GM21576 (cell line): Measurements from ENCODE around the gene SYNRG.

Source experiments
- ATAC-seq: cut with Tn5 transposase; IDR thresholded peaks from one replicate; pipeline ENCODE4 v1.9.1; 2021; ENCODE audit warnings: mild to moderate bottlenecking, moderate library complexity; ENCODE audit not compliant: unreplicated experiment

The SYNRG gene

DNA sequence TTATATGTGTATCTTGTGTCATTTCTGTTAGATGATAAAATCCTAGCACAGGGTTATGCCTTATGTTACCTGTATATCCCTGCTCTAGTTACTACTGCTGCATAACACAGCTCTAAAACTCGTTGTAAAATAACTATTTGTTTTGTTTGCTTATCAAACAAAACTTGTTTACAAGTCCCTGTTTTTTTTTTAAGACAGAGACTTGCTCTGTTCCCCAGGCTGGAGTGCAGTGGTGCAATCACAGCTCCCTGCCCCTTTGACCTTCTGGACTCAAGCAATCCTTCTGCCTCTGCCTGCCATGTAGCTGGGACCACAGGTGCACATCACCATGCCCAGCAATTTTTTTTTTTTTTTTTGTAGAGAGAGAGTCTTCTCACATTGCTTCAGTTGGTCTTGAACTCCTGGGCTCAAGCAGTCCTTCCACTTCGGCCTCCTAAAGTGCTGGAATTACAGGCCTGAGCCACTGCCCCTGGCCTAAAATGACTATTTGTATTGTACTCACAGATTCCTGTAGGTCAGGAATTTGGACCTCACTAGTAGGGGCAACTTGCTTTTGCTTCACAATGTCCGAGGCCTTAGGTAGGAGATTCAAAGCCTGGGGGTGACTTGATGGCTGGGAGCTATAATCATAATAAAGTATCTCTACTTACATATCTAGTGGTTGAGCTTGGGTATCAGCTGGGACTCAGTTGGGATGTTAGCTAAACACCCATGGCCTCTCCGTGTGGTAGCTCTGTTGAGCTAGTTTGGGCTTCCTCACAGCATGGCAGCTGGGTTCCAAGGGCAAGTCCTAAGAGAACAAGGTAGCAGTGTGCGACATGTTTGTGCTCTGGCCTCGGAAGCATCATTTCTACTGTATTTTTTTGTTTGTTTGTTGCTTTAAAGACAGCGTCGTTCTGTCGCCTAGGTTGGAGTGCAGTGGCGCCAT lies 106.9 kb downstream of the SYNRG start:
- no peak for ATAC-seq

DNA sequence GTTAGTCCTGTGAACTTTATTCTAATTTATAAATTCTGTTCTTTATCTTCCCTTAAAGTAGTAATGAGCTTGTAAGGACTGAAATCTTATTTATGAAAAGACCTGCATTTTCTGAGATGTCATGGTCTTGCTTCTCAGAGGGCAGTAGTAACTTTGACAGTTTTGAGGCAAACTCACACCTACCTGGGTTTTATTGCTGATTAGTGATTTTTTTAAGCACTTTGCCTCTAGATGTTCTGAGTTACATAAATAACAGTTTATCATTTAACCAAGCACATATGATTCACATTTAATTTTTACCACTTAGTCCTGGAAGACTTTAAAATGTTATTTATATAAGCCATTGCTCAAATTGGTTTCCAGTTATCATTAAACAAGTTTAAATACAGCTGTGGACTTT lies 108.8 kb downstream of the SYNRG start:
- ATAC-seq, result no peak

DNA sequence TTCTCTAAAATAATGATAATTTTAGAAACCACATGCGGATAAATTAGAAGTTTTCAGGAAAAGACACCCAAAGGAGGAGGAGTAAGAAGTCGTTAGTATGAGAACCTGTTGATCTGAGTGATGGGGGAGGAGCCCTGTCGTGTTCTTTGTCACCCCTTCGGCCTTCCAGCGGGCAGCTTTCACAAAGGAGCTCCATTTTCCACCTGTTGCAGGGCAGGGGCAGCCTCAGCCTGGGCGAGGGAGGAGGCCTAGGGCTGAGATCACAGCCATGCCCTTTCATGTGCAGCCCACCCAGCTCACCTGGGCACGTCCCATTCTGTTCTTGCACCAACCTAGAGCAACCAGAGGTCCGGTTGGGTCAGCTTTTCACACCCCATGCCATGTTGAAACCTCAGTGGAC lies 114.2 kb downstream of the SYNRG start:
- ATAC-seq, result no peak

DNA sequence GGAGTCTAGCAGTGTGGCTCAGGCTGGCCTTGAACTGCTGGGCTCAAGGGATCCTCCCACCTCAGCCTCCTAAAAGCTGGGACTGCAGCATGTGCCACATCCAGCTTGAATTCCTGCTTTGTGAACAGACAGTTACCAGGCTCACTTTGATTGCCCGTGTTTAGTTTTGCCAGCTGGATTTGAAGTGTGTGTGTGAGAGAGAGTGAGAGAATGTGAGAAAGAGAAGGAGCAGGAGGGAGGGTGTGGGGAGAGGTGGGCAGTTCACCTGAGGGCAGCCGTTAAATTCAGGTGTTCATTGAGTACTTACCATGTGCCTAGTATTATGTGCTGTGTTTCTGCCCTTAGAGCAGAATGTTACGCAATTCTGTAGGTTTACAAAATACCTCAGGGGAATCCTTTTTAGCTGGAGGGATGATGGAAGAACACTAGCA lies 114.8 kb downstream of the SYNRG start:
- no peak for ATAC-seq

DNA sequence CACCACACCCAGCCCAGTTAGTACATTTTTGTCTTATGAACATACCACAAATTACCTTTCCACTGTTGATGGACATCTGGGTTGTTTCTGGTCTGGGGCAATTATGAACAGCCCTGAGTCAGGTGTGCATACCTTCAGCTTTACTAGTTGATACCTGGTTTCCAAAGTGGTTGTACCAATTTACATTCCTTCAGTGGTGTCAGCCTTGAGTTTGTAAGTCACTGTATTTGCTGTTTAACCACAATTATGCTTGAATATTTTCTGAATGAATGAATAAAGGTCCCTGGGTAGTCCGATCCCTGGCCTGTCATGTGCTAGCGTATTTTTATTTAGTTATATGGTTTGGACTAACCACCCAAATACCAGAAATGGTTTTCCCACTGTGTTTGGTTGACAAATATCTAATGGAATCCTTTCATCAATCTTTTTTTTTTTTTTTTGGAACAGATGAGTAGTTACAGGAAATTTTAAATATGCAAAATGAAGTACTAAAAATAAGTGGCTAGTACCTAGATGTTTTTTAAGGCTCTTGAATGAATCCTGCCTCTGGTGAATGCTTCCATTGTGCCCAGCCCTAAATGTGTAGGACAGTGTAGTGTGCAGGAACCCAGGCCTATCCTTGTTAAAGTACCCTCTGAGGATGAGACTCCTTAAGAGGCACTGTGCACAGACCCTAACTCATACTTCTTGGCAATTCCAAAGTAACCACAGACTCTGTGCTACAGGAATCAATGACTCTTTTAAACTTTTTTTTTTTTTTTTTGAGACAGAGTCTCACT lies 115.8 kb downstream of the SYNRG start:
- ATAC-seq, result no peak

DNA sequence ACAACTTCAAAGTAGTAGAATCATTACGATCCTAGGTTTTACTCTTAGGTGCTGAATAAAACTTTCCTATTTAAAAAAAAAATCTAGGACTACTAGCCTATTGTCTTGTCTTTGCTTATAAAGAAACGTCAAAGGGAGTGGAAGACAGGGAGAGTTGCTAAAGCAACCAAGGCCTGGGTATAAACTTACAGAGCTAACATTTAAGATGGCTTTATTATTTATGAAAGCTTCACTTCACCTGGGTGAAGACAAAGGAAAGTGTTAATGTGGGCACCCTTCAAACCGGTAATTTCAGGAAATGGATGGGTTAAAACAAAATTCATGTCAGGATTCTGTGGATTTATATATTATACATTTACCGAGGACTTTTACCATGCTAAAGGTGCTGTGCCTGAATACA lies 117.1 kb downstream of the SYNRG start:
- no peak for ATAC-seq

DNA sequence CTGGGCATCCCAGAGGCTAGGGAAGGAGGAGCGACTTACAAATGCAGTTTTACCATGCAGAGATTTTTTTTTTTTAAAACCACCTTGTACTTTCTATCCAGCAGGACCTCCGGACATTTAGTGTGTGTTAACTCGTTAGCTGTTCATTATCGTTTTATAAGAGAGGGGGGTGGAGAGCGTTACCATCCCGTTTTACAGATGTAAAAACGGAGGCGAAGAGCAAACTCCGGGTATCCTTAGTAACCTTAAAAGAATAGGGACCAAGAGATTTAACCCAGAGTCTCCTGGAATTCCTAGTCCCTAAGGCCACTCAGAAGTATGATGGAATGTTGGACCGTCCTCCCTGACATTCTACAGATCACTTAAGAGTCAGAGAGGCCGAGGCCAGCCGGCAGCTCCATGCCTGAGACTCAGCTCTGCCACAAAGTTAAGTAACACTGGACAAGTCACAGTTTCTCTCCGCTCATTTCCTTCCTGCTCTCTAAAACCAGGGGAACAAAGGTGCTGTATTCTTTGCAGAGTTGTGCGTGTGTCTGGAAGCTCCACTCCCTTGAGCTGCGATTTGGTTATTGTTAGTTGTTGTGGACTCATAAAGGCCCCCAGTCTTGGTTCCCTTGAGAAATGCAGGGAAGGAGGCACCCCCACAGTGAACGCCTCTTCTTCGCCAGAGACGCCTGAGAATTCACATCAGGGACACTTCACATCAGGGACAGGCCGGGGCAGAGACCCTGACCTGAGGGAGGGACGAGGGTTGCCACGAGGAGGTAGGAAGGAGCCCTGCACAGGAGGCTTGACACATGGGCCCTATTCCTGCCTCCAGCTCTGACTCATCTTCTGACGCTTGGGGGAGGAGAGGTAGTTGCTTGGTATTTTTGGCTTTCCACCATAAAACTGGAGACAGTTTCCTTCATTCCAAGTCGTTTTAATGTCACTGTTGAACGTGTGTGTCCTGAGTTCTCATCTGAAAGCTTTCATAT lies 118.3 kb downstream of the SYNRG start:
- ATAC-seq, result no peak

DNA sequence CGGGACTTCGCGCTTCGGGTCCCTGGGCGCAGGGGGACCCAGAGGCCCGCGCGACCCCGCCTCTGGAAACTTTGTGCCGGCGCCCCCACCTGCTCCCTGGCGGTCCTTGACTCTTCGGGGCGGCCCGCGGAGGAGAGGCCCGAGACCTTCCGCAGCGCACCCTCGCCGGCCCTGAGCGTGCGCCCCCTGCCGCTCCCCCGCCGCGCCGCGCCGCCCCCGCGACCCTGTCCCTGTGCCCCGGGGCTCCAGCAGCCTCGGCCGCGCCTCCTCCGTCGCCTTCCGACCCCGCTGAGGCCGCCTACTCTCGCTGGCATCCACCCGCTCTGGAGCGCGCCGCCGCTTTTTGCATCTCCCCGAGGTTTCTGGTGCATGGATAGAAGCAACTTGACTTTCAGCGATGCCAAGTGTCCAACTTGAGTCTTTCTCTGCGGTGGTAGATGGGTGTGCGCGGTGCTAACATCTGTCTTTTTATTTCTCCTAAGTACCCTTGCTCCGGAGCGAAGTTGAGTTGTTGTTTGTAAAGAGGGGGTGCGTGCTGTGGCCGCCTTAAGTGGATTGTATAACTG lies 119.1 kb downstream of the SYNRG start:
- peak; percentile 38 for ATAC-seq

DNA sequence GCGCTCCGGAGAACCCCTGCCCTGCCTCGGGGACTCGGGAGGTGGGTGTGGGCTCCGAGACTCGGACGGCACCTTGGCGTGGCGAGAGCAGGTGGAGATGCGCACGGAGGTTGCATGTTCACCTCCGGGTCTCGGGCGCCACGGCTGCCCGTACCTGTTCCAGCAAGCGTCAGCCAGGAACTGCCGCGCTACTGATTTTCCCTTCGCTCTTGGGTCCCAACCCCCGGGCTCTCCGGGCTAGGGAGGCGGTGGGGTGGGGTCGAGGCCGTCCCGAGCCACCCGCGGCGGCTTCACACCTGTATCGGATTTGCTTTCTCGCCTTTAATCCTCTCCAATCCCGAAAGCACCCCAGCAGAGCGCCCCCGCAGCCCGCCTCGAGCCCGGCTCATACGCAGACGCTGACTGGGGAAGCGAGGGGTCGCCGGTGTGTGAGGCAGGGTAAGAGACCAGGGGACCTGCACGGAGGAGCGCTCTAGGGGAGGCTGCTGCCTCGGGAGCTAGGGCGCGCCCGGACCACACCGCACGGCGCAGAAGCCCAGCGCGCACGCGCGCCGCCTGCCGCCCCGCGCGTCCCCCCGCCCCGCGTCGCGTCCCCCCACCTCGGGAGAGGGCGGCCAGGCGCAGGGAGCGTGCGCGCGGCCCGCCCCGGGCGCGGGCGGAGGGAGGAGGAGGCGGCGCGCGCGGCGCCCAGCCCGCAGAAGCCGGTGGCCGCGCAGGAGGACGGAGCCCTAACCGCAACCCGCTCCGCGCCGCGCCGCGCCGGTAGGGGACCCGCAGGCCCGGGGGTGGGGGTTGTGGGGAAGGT lies 119.8 kb downstream of the SYNRG start, which contains the start of gene DUSP14:
DUSP14 (plus strand) TSS at position 695 of the 805 bp plus-strand sequence. CDS start 22,382 bp downstream, outside the sequence.
- peak; percentile 51 for ATAC-seq

DNA sequence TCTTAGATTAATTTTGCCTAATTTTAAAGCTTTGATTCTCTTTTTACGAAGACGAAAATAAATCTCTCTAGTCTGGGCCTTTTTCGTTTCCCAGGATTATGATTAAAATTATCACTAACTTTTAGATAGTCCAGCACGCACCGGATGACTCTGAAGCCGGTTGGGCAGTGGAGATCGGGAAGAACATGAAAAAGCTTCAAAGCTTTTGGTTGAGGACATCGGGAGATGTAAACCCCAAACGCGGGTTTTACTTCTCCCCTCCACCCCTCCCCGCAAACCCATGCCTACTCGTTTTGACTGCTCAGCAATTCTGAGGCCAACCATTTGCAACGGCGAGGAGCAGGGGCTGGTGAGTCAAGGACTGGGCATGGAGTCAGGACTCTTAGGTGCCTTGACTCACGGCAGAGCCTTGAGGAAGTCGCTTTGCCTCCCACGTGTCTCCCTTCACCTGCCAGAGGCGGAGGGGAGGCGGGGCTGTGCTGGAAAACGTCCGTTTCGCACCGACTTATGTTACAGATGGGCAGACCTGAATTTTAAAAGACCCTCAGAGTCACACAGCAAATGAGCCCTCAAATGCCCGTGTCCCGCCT lies 120.5 kb downstream of the SYNRG start:
- no peak for ATAC-seq

DNA sequence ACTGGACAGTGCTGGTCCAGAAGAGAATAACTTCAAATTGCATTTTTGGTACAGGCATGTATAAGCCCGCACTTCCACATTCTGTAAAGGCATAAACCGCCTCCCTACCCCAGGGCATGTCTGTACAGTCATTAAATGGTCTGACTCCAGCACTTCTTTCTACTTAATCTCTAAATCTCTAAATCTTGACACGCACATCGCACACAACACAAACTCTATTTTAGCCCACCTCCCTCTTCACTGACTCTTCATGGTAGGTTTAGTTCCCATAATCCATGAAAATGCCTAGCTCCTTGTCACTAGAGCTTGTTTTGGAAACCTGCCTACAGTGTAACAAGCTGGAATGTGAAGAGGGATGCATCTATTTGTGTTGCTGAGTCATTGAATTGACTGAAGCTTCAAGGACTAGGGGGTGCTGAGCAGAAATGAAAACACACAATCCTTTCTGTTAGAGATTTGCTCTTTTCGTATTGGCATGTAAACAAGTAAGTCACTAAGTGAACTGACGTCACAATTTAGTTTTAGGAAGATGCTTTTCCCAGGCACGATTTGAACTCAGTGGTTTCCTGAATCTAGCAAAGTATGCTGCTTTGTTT lies 121.1 kb downstream of the SYNRG start:
- ATAC-seq, result no peak

DNA sequence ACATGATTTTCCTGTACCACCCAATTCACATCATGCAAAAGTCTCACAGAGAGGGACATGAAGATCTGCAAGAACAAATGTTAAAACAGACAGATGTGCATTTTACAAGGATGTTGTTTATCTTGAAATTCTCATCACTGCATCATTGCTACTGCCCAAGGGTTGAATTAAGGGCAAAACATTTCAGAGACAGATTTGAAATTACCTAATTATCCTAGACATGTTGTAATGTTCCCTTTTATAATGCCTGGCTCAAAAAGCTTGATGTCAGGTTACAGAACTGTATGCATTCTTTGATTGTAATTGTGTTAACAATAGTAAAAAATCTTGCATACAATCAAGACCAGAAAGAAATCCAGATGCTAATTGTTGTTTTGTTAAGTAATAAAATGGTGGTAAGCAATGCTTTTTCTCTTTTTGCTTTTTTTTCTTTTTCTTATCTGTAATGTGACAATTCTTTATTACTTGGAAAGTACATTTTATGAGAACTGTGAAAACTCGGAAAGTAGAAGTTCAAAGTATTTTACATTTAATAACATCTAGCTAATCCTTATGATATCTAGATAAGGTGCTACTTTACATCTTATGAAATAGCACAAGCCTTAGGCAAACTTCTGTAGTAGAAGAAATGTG lies 123.2 kb downstream of the SYNRG start:
- ATAC-seq, result no peak

DNA sequence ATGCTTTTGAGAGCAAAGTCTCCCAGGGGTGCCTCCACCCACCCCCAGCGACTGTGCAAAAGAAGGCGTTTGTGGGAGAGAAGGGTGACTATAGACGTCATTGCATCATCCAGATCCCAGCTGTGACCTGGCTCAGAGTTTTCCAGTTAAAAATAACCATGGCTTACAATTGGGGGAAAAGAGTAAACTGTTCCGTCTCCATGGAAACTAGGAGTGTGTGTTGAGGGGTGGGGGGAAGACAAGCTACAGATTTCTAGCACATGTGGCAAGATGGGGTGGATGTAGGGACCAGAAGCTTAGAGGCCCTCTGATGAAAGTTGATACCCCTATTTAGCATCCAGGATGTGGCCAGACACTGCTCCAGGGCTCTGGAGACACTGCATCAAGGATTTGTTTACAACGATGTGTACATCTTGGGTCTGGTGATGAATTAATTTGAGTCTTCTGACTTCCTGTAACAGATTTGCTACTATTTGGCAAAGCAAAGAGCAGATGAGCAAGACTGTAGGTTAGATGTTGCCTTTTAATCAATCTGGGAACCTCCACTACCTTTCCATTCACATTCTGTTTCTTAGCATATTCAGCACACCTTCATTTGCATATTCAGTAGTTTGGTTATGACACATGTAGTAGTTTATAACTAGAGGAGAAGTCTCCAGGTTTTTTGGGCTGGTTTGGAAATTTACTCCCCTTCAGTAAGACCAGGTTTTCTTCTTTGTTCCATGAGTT lies 125.7 kb downstream of the SYNRG start:
- no peak for ATAC-seq

DNA sequence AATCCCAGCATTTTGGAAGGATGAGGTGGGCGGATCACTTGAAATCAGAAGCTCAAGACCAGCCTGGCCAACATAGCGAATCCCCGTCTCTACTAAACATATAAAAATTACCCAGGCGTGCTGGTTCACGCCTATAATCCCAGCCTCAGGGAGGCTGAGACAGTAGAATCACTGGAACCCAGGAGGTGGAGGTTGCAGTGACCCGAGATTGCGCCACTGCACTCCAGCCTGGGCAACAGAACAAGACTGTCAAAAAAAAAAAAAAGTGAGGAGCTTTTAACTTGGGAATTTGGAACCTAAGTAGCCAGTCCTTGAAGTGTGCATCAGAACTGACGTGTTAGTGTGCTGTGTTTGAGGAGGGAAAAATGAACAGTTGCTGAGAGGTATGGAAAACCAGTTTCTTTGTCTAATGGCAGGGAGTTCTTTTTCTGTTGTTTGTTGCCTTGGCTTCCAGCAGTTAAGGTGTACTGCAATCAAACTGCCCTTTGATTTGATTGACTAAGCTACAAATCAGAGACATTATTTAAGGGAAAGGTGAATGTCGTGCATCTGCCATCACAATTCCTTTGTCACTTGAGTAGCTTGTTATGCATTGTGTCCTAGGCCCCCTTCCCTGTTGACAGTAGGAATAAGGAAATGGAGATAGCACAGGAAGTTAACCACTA lies 128.1 kb downstream of the SYNRG start:
- ATAC-seq, result no peak

DNA sequence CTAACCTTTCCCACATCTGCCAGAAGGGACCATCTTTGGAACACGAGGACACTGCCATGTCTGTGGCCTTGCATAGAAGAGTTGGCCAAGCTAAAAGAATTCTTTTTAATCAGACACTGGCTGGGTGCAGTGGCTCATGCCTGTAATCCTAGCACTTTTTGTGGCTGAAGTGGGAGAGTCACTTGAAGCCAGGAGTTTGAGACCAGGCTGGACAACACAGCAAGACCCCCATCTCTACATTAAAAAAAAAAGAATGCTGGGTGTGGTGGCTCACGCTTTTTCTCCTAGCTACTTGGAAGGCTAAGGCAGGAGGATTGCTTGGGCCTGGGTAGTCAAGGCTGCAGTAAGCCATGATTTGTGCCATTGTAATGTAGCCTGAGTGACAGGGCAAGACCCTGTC lies 128.8 kb downstream of the SYNRG start:
- ATAC-seq, result no peak

DNA sequence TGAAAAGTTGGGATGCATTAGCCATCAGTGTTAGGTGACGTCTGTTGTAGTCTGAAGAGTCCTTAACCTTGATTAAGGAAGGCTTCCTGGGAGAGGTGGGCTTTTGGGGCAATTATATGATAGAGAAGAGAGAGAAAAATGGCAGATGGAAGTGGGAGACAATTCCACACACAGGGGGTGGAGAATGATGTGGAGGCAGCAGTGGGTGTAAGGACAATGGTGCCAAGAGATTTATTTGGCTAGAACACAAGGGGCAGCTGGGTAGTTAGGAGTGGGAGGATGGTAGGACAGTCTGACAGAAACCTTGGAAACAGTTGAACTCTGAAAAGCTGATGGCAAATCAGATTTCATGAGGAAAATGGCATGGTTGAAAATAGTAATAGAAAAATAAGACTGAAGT lies 130.2 kb downstream of the SYNRG start:
- ATAC-seq, result no peak

DNA sequence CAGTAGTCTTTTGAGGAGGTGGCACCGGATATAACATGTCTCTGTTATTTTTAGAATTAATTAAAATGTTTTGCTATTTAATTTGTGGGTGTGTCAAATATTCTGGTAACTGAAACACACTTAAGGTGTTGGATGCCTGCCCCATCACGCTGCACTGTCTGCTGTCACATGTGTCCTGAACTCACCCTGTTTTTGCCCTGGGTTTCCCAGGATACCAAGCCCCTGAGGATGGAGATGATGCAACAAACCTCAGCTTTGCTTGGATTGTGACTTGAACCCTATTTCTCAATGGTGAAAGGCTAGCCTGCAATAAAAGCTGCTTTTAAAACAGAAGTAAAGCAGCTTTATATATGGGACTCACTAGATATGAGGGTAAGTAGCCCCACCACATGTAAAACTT lies 131.0 kb downstream of the SYNRG start:
- ATAC-seq, result no peak
